MM.1S (cell line): ENCODE data around the gene ZSCAN25.

Source experiments
- DNase-seq: peaks from one replicate; pipeline ENCODE4 v3.0.0-alpha.2; 2015
- H2AFZ ChIP-seq: fragments of 300-600 bp; sonication (generic); 2 replicates; pipeline ENCODE4 v1.6.0; 2016; ENCODE audit warnings: antibody characterized with exemption, low read length
- H3F3A ChIP-seq: fragments of 300-600 bp; sonication (generic); 2 replicates; pipeline ENCODE4 v1.6.1; 2016; ENCODE audit warnings: mild to moderate bottlenecking, antibody characterized with exemption, low read length, moderate library complexity, mixed read lengths; ENCODE audit not compliant: insufficient read depth
- H3K27ac ChIP-seq: fragments of 300-600 bp; sonication (generic); 2 replicates; pipeline ENCODE4 v1.5.1; 2016; ENCODE audit warnings: mild to moderate bottlenecking, low read length
- H3K27me3 ChIP-seq: fragments of 300-600 bp; sonication (generic); replicated peaks from 2 replicates; pipeline ENCODE4 v1.6.0; 2016; ENCODE audit warnings: low read length; ENCODE audit not compliant: insufficient read depth
- H3K36me3 ChIP-seq: fragments of 300-600 bp; sonication (generic); replicated peaks from 2 replicates; pipeline ENCODE4 v1.6.1; 2016; ENCODE audit warnings: mild to moderate bottlenecking, low read length, mixed read lengths; ENCODE audit not compliant: insufficient read depth
- H3K4me1 ChIP-seq: fragments of 300-600 bp; sonication (generic); 2 replicates; pipeline ENCODE4 v1.6.1; 2016; ENCODE audit warnings: low read length, mixed read lengths
- H3K4me2 ChIP-seq: fragments of 300-600 bp; sonication (generic); 2 replicates; pipeline ENCODE4 v1.6.0; 2016; ENCODE audit warnings: low read depth, low read length
- H3K4me3 ChIP-seq: fragments of 300-600 bp; sonication (generic); 2 replicates; pipeline ENCODE4 v1.5.1; 2016; ENCODE audit warnings: low read length, mixed read lengths
- H3K79me2 ChIP-seq: fragments of 300-600 bp; sonication (generic); 2 replicates; pipeline ENCODE4 v1.6.1; 2016; ENCODE audit warnings: mixed run types, low read length, mixed read lengths
- H3K9ac ChIP-seq: fragments of 300-600 bp; sonication (generic); 2 replicates; pipeline ENCODE4 v1.6.1; 2016; ENCODE audit warnings: low read length, mixed read lengths
- H3K9me2 ChIP-seq: fragments of 300-600 bp; sonication (generic); replicated peaks from 2 replicates; pipeline ENCODE4 v1.6.1; 2016; ENCODE audit warnings: mild to moderate bottlenecking, low read length, mixed read lengths; ENCODE audit not compliant: insufficient read depth
- H3K9me3 ChIP-seq: fragments of 300-600 bp; sonication (generic); replicated peaks from 2 replicates; pipeline ENCODE4 v1.6.1; 2016; ENCODE audit warnings: mild to moderate bottlenecking, low read length, mixed read lengths; ENCODE audit not compliant: insufficient read depth
- H4K20me1 ChIP-seq: fragments of 300-600 bp; sonication (generic); 2 replicates; pipeline ENCODE4 v1.6.1; 2016; ENCODE audit warnings: mild to moderate bottlenecking, low read length, moderate library complexity, mixed read lengths; ENCODE audit not compliant: insufficient read depth
- EZH2 ChIP-seq: fragments of 300-600 bp; sonication (generic); optimal IDR thresholded peaks from 2 replicates; pipeline ENCODE3; 2017; ENCODE audit warnings: low read depth, mild to moderate bottlenecking, antibody characterized with exemption, low read length, mixed read lengths
- EZH2phosphoT487 ChIP-seq: fragments of 300-600 bp; sonication (generic); IDR thresholded peaks from 2 replicates; pipeline ENCODE4 v1.6.1; 2018; ENCODE audit warnings: antibody characterized with exemption, low read length
- TF ChIP-seq, protein P1 (sequence below): fragments of 300-600 bp; sonication (generic); IDR thresholded peaks from 2 replicates; pipeline ENCODE4 v1.5.1; 2016; ENCODE audit warnings: antibody characterized with exemption, low read length, mixed read lengths

The ZSCAN25 gene

DNA sequence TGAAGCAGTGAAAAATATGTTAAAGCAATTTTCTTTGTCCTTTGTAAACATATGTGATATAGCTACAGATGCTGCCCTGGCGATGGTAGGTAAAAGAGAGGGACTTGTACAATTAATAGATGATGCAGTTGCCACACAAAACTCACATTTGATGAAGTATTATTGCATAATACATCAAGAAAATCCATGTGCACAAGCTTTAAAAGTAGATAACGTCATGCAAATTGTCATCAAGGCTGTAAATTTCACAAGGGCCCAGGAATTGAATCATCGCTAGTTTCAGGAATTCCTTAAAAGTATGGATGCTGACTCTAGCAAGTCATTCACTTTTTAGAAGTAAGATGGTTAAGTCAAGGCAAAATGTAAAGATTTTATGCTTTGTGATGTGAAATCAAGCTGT, 53.0 kb downstream of the ZSCAN25 start:
- H3F3A ChIP-seq: no peaks in the 10 kb centered on the region
- H3K36me3 ChIP-seq: no peaks in the 10 kb centered on the region
- H3K27me3 ChIP-seq: no peaks in the 10 kb centered on the region
- no peak overlapping the region for H3K4me3 ChIP-seq
- no peaks in the 10 kb centered on the region for H3K79me2 ChIP-seq
- H4K20me1 ChIP-seq: no peaks in the 10 kb centered on the region
- H3K9me3 ChIP-seq: no peaks in the 10 kb centered on the region
- H3K27ac ChIP-seq: no peak overlapping the region
- H3K9ac ChIP-seq: no peak overlapping the region
- no peak overlapping the region for H2AFZ ChIP-seq
- no peaks in the 10 kb centered on the region for H3K4me1 ChIP-seq
- no peaks in the 10 kb centered on the region for H3K9me2 ChIP-seq
- H3K4me2 ChIP-seq: no peak overlapping the region
- DNase-seq: no peak
- TF ChIP-seq, protein P1, sequence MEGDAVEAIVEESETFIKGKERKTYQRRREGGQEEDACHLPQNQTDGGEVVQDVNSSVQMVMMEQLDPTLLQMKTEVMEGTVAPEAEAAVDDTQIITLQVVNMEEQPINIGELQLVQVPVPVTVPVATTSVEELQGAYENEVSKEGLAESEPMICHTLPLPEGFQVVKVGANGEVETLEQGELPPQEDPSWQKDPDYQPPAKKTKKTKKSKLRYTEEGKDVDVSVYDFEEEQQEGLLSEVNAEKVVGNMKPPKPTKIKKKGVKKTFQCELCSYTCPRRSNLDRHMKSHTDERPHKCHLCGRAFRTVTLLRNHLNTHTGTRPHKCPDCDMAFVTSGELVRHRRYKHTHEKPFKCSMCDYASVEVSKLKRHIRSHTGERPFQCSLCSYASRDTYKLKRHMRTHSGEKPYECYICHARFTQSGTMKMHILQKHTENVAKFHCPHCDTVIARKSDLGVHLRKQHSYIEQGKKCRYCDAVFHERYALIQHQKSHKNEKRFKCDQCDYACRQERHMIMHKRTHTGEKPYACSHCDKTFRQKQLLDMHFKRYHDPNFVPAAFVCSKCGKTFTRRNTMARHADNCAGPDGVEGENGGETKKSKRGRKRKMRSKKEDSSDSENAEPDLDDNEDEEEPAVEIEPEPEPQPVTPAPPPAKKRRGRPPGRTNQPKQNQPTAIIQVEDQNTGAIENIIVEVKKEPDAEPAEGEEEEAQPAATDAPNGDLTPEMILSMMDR: no peak
- no peak for TF ChIP-seq EZH2phosphoT487
- TF ChIP-seq EZH2: no peak

DNA sequence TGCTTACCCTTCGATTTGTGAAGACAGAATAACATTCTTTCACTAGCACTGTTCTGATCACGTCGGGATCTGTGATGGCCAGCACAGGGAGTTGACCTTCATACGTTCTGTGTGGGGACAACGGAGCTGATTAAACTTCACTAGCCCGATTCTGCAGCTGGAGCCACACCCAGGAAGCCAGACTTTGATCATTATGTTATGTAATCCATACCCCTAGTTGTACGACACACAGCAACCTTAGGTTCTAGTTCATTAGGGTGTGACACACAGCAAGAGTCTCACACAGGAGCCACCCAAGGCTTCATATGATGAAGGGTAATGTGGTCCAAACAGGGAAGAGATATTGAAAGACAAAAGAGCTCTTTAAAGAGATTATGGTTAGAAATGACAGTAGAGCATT, 55.8 kb downstream of the ZSCAN25 start:
- no peaks in the 10 kb centered on the region for H3K9me3 ChIP-seq

DNA sequence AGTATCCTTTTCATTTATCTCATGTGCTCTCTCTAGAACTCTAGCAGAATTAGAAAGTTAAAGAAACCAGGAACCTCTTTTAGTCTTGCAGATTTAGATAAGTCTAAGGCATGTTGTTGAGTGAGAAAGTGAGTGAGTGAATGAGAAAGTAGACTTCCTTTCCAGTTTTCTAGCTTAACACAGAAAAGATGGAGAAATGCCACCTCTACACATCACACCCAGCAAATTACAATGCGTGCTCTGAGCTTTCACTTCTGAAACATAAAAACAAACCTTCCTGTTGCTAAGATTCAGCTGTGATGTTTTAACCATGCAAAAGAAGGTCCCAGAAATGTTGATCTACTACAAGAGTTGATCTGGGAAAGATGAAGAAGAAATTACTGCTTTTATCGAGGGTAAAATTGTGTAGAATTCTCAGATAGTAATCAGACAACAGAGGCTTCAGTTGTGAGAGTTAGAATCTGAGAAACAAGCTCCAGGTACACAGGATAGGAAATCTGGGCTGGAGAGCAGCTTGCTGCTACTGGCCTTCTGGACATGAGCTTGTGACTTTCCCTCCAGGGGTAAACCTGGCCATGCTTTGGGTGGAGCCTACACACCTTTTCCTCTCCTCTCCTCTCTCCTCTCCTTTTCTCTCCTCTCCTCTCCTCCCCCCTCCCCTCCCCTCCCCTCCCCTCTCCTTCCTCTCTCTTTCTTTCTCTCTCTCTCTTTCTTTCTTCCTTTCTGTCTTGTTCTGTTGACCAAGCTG, 58.4 kb downstream of the ZSCAN25 start:
- TF ChIP-seq EZH2: no peak
- TF ChIP-seq EZH2phosphoT487: no peak
- TF ChIP-seq, protein P1: no peak
- DNase-seq: no peak
- H3K4me1 ChIP-seq: no peaks in the 10 kb centered on the region

More for the DNA sequence above, 55.8 kb downstream of the ZSCAN25 start:
- Histone ChIP-seq H3K36me3 (no peaks in the 10 kb centered on the region), H3F3A (no peaks in the 10 kb centered on the region), H4K20me1 (no peaks in the 10 kb centered on the region), H3K27me3 (no peaks in the 10 kb centered on the region), H3K9ac (no peak overlapping the region), H3K4me3 (no peak overlapping the region), H2AFZ (no peak overlapping the region), H3K9me2 (no peaks in the 10 kb centered on the region), H3K4me2 (no peak overlapping the region), H3K79me2 (no peaks in the 10 kb centered on the region), H3K27ac (no peak overlapping the region), H3K4me1 (no peaks in the 10 kb centered on the region)
- DNase-seq: no peak
- TF ChIP-seq EZH2phosphoT487 (no peak), EZH2 (no peak)
- TF ChIP-seq, protein P1: no peak

More for the DNA sequence above, 58.4 kb downstream of the ZSCAN25 start:
- Histone ChIP-seq H2AFZ (no peak overlapping the region), H3K9ac (no peak overlapping the region), H3K27me3 (no peaks in the 10 kb centered on the region), H3K36me3 (no peaks in the 10 kb centered on the region), H3K27ac (no peak overlapping the region), H3K9me2 (no peaks in the 10 kb centered on the region), H3K4me2 (no peak overlapping the region), H4K20me1 (no peaks in the 10 kb centered on the region), H3K4me3 (no peak overlapping the region), H3K79me2 (no peaks in the 10 kb centered on the region), H3K9me3 (no peaks in the 10 kb centered on the region), H3F3A (no peaks in the 10 kb centered on the region)
